Measurements from ENCODE around the gene NUDT17. TPM values are rescaled to one million over a fixed set of nuclear protein-coding genes. Genes with fewer than 3 reads are reported as not detected.
"Not testable (repeated sequence)": the region's sequence is repeated elsewhere in the genome, so short reads cannot be mapped to it uniquely, and the experiment has no call there.

NUDT17 gene
- total and polyA plus RNA-seq, 4 experiments from 2014 or later: 3.0 to 5.6 (median 3.4) TPM

- H3K27me3 ChIP-seq (ENCODE audit: insufficient read depth, low read length): no peaks in the 10 kb centered on the region
- H3K36me3 Mint-ChIP-seq: peaks cover 44 to 59% of the 10 kb centered on the region in 2 donors
- peak overlapping the region; percentile 57 to 84 (median 65) for H3K4me3 Mint-ChIP-seq
- ChIA-PET CTCF (ENCODE audit: partially characterized antibody) (interaction anchor here (1.0 to 3.7 kb wide), 2 partner anchors 20 to 105 kb away, joined by 4 to 31 read pairs; partner anchors contain the start of gene NUDT17), POLR2A (ENCODE audit: partially characterized antibody) (interaction anchor here (0.6 to 5.7 kb wide), 6 partner anchors 9 to 154 kb away, joined by 3 to 58 read pairs (median 9); partner anchors contain the start of genes NUDT17 and PIAS3)
- intact Hi-C loops (cut with micrococcal nuclease): no loop called here
- H3K9me3 Mint-ChIP-seq: no peaks in the 10 kb centered on the region
- no peaks in the 10 kb centered on the region for H3K9me3 ChIP-seq (ENCODE audit: control insufficient read depth in 1 of 2, low read length in 2 of 2)
- peaks cover 17 to 34% (median 24%) of the 10 kb centered on the region in 4 donors for H3K4me1 Mint-ChIP-seq
- peak overlapping the region in 4 of 7 donors; percentile 25 to 82 (median 58) for H3K27ac Mint-ChIP-seq
- H3K36me3 ChIP-seq (ENCODE audit: insufficient read depth, low read length): peaks cover 43% of the 10 kb centered on the region
- H3K4me1 ChIP-seq (ENCODE audit: insufficient read depth, low read length): peaks cover 23% of the 10 kb centered on the region
- H3K27me3 Mint-ChIP-seq: no peaks in the 10 kb centered on the region
- H3K27ac ChIP-seq (ENCODE audit: low read depth, low read length): no peak overlapping the region
- H3K4me3 ChIP-seq (ENCODE audit: low read length in 2 of 2): no peak overlapping the region
- DNase-seq: no peak
Measured at GRCh38 chr1:145826030-145826429, 19.4 kb upstream of the NUDT17 start.

GRCh38 chr1:145827966-145828365, 17.5 kb upstream of the NUDT17 start:
- ChIA-PET CTCF (ENCODE audit: partially characterized antibody) (interaction anchor here (0.8 to 2.1 kb wide), 3 partner anchors 9 to 21 kb away, joined by 3 to 13 read pairs (median 3); partner anchors contain the start of gene NUDT17), POLR2A (ENCODE audit: partially characterized antibody) (interaction anchor here (0.7 to 5.7 kb wide), 3 partner anchors 13 to 99 kb away, joined by 3 to 58 read pairs (median 3); partner anchors contain the start of genes PIAS3 and RBM8A)
- H3K4me1 ChIP-seq (ENCODE audit: insufficient read depth, low read length): peaks cover 23% of the 10 kb centered on the region
- H3K27ac Mint-ChIP-seq: peak overlapping the region in 3 of 7 donors; percentile 22 to 60 (median 25)
- intact Hi-C loops (cut with micrococcal nuclease): no loop called here
- H3K27me3 ChIP-seq (ENCODE audit: insufficient read depth, low read length): no peaks in the 10 kb centered on the region
- H3K36me3 Mint-ChIP-seq: peaks cover 56 to 75% of the 10 kb centered on the region in 2 donors
- H3K9me3 Mint-ChIP-seq: no peaks in the 10 kb centered on the region
- H3K27me3 Mint-ChIP-seq: no peaks in the 10 kb centered on the region
- no peaks in the 10 kb centered on the region for H3K9me3 ChIP-seq (ENCODE audit: control insufficient read depth in 1 of 2, low read length in 2 of 2)
- H3K4me1 Mint-ChIP-seq: peaks cover 17 to 34% (median 23%) of the 10 kb centered on the region in 4 donors
- no peak overlapping the region for H3K4me3 Mint-ChIP-seq
- H3K27ac ChIP-seq (ENCODE audit: low read depth, low read length): no peak overlapping the region
- DNase-seq: no peak
- no peak overlapping the region for H3K4me3 ChIP-seq (ENCODE audit: low read length in 2 of 2)
- H3K36me3 ChIP-seq (ENCODE audit: insufficient read depth, low read length): peaks cover 57% of the 10 kb centered on the region

GRCh38 chr1:145828367-145829026, 16.9 kb upstream of the NUDT17 start:
- DNase-seq: no peak
- Histone ChIP-seq H3K4me3 (ENCODE audit: low read length in 2 of 2) (no peak overlapping the region), H3K4me1 (ENCODE audit: insufficient read depth, low read length) (peaks cover 23% of the 10 kb centered on the region), H3K36me3 (ENCODE audit: insufficient read depth, low read length) (peaks cover 62% of the 10 kb centered on the region), H3K9me3 (ENCODE audit: control insufficient read depth in 1 of 2, low read length in 2 of 2) (no peaks in the 10 kb centered on the region), H3K27ac (ENCODE audit: low read depth, low read length) (no peak overlapping the region), H3K27me3 (ENCODE audit: insufficient read depth, low read length) (no peaks in the 10 kb centered on the region)
- H3K4me3 Mint-ChIP-seq: peak overlapping the region in 1 of 8 donors; percentile 15
- H3K36me3 Mint-ChIP-seq: peaks cover 61 to 80% of the 10 kb centered on the region in 2 donors
- ChIA-PET CTCF (ENCODE audit: partially characterized antibody) (interaction anchor here (1.5 to 2.1 kb wide), 2 partner anchors 17 to 21 kb away, joined by 3 to 13 read pairs; partner anchors contain the start of gene NUDT17), POLR2A (ENCODE audit: partially characterized antibody) (interaction anchor here (1.4 to 5.7 kb wide), 2 partner anchors 12 to 30 kb away, joined by 3 to 58 read pairs; partner anchors contain the start of gene PIAS3)
- peaks cover 17 to 34% (median 23%) of the 10 kb centered on the region in 4 donors for H3K4me1 Mint-ChIP-seq
- H3K9me3 Mint-ChIP-seq: no peaks in the 10 kb centered on the region
- peak overlapping the region in 3 of 7 donors; percentile 22 to 60 (median 25) for H3K27ac Mint-ChIP-seq
- intact Hi-C loops (cut with micrococcal nuclease): no loop called here
- no peaks in the 10 kb centered on the region for H3K27me3 Mint-ChIP-seq

GRCh38 chr1:145830810-145831209, 14.6 kb upstream of the NUDT17 start:
- H3K9me3 Mint-ChIP-seq; H3K4me3 ChIP-seq (ENCODE audit: low read length in 2 of 2); H3K4me1 ChIP-seq (ENCODE audit: insufficient read depth, low read length); H3K9me3 ChIP-seq (ENCODE audit: control insufficient read depth in 1 of 2, low read length in 2 of 2); H3K27me3 Mint-ChIP-seq; intact Hi-C loops (cut with micrococcal nuclease); H3K27ac ChIP-seq (ENCODE audit: low read depth, low read length); H3K4me3 Mint-ChIP-seq; DNase-seq; H3K27me3 ChIP-seq (ENCODE audit: insufficient read depth, low read length): not testable (repeated sequence)
- H3K36me3 ChIP-seq (ENCODE audit: insufficient read depth, low read length): peaks cover 69% of the 10 kb centered on the region
- peaks cover 58 to 79% of the 10 kb centered on the region in 2 donors for H3K36me3 Mint-ChIP-seq
- peaks cover 10 to 16% (median 14%) of the 10 kb centered on the region in 4 donors for H3K4me1 Mint-ChIP-seq
- CTCF ChIA-PET (ENCODE audit: partially characterized antibody): interaction anchor here (6.4 kb wide), 1 partner anchor 15 kb away, joined by 46 read pairs; the partner anchor contains the start of gene NUDT17
- H3K27ac Mint-ChIP-seq: peak overlapping the region in 1 of 7 donors; percentile 53
- POLR2A ChIA-PET (ENCODE audit: partially characterized antibody): interaction anchor here (0.7 kb wide), 1 partner anchor 15 kb away, joined by 3 read pairs; the partner anchor contains the start of gene NUDT17

- intact Hi-C loops (cut with micrococcal nuclease): no loop called here
- DNase-seq: no peak
- no peaks in the 10 kb centered on the region for H3K27me3 ChIP-seq (ENCODE audit: insufficient read depth, low read length)
- Mint-ChIP-seq H3K27ac (peak overlapping the region in 1 of 7 donors; percentile 57), H3K9me3 (no peaks in the 10 kb centered on the region), H3K36me3 (peaks cover 47 to 77% of the 10 kb centered on the region in 2 donors), H3K4me3 (no peak overlapping the region), H3K4me1 (no peaks in the 10 kb centered on the region), H3K27me3 (no peaks in the 10 kb centered on the region)
- H3K36me3 ChIP-seq (ENCODE audit: insufficient read depth, low read length): peaks cover 66% of the 10 kb centered on the region
- H3K9me3 ChIP-seq (ENCODE audit: control insufficient read depth in 1 of 2, low read length in 2 of 2): no peaks in the 10 kb centered on the region
- no peaks in the 10 kb centered on the region for H3K4me1 ChIP-seq (ENCODE audit: insufficient read depth, low read length)
- no peak overlapping the region for H3K27ac ChIP-seq (ENCODE audit: low read depth, low read length)
- CTCF ChIA-PET (ENCODE audit: partially characterized antibody): no interaction called here
- POLR2A ChIA-PET (ENCODE audit: partially characterized antibody): interaction anchor here (2.2 kb wide), 1 partner anchor 14 kb away, joined by 6 read pairs; the partner anchor contains the start of genes POLR3C and RNF115
- H3K4me3 ChIP-seq (ENCODE audit: low read length in 2 of 2): no peak overlapping the region
Measured at GRCh38 chr1:145837656-145838055, 7.8 kb upstream of the NUDT17 start.

- H3K9me3 ChIP-seq (ENCODE audit: control insufficient read depth in 1 of 2, low read length in 2 of 2): no peaks in the 10 kb centered on the region
- H3K4me3 ChIP-seq (ENCODE audit: low read length in 2 of 2): no peak overlapping the region
- peaks cover 11% of the 10 kb centered on the region for H3K4me1 ChIP-seq (ENCODE audit: insufficient read depth, low read length)
- intact Hi-C loops (cut with micrococcal nuclease): no loop called here
- CTCF ChIA-PET (ENCODE audit: partially characterized antibody): interaction anchor here (0.7 to 9.5 kb wide), 8 partner anchors 10 to 179 kb away, joined by 3 to 264 read pairs (median 4); partner anchors contain the start of genes HJV and PIAS3
- Mint-ChIP-seq H3K36me3 (peaks cover 29 to 41% of the 10 kb centered on the region in 2 donors), H3K27me3 (no peaks in the 10 kb centered on the region), H3K9me3 (no peaks in the 10 kb centered on the region), H3K4me3 (no peak overlapping the region), H3K4me1 (peaks cover 6 to 7% (median 6%) of the 10 kb centered on the region in 4 donors), H3K27ac (no peak overlapping the region)
- no peak overlapping the region for H3K27ac ChIP-seq (ENCODE audit: low read depth, low read length)
- H3K27me3 ChIP-seq (ENCODE audit: insufficient read depth, low read length): no peaks in the 10 kb centered on the region
- POLR2A ChIA-PET (ENCODE audit: partially characterized antibody): interaction anchor here (1.2 to 8.8 kb wide), 2 partner anchors 15 to 18 kb away, joined by 4 to 133 read pairs; partner anchors contain the start of gene PIAS3
- H3K36me3 ChIP-seq (ENCODE audit: insufficient read depth, low read length): peaks cover 39% of the 10 kb centered on the region
- DNase-seq: no peak
Measured at GRCh38 chr1:145843031-145843430, 2.4 kb upstream of the NUDT17 start.

GRCh38 chr1:145845144-145845513, 301 bp upstream of the NUDT17 start:
- Histone ChIP-seq H3K27ac (ENCODE audit: low read depth, low read length) (peak overlapping the region; percentile 63), H3K36me3 (ENCODE audit: insufficient read depth, low read length) (peaks cover 27% of the 10 kb centered on the region), H3K9me3 (ENCODE audit: control insufficient read depth in 1 of 2, low read length in 2 of 2) (no peaks in the 10 kb centered on the region), H3K27me3 (ENCODE audit: insufficient read depth, low read length) (no peaks in the 10 kb centered on the region), H3K4me3 (ENCODE audit: low read length in 2 of 2) (peak overlapping the region; percentile 18 to 77), H3K4me1 (ENCODE audit: insufficient read depth, low read length) (peaks cover 11% of the 10 kb centered on the region)
- CTCF ChIA-PET (ENCODE audit: partially characterized antibody): interaction anchor here (0.8 to 9.5 kb wide), 38 partner anchors 9 to 202 kb away, joined by 3 to 264 read pairs (median 7); partner anchors contain the start of genes ANKRD34A, ANKRD35, HJV and ITGA10
- POLR2A ChIA-PET (ENCODE audit: partially characterized antibody): interaction anchor here (0.8 to 8.8 kb wide), 28 partner anchors 10 to 192 kb away, joined by 3 to 133 read pairs (median 6); partner anchors contain the start of genes ANKRD34A, ANKRD35, LIX1L and PEX11B
- Mint-ChIP-seq H3K27me3 (no peaks in the 10 kb centered on the region), H3K27ac (no peak overlapping the region), H3K4me1 (peaks cover 6 to 7% (median 6%) of the 10 kb centered on the region in 4 donors), H3K4me3 (no peak overlapping the region), H3K9me3 (no peaks in the 10 kb centered on the region), H3K36me3 (peaks cover 24 to 35% of the 10 kb centered on the region in 2 donors)
- DNase-seq: no peak
- intact Hi-C loops (cut with micrococcal nuclease): loop anchor here (1.0 to 2.0 kb wide), 5 partner anchors 14 to 168 kb away; partner anchors contain the start of genes ITGA10, PIAS3, POLR3C and RNF115

Measured in CD4-positive, alpha-beta memory T cell (primary cell).